Stimulated activated naive B cell treated with anti-CD40 and anti-IgM and Interleukin-4, amounts not matched to agents 10 μg/mL and 1 μg/mL and 100 μg/mL, for 72 hours (primary cell): ENCODE data around the gene CISH.

Source experiments
- ATAC-seq, 2 donors: fragments of 150-1000 bp; cut with Tn5 transposase; replicated peaks; 2 replicates each; pipeline ENCODE4 v1.10.0; 2021; ENCODE audit warnings: moderate library complexity in 1 of 2
- DNase-seq: peaks from one replicate; pipeline ENCODE4 v3.0.0; 2021
- H3K27ac Mint-ChIP-seq: one replicate; pipeline ENCODE4 v1.8.0; 2022; ENCODE audit warnings: mild to moderate bottlenecking, mixed read lengths
- H3K27me3 Mint-ChIP-seq, 2 donors: one replicate each; pipeline ENCODE4 v1.8.0; 2022; ENCODE audit warnings: mixed read lengths in 2 of 2
- H3K36me3 Mint-ChIP-seq, 2 donors: one replicate each; pipeline ENCODE4 v1.8.0; 2022; ENCODE audit warnings: mixed read lengths in 2 of 2, mild to moderate bottlenecking in 1 of 2
- H3K4me1 Mint-ChIP-seq, 2 donors: one replicate each; pipeline ENCODE4 v1.8.0; 2022; ENCODE audit warnings: mixed read lengths in 2 of 2, mild to moderate bottlenecking in 1 of 2
- H3K4me3 Mint-ChIP-seq, 2 donors: one replicate each; pipeline ENCODE4 v1.8.0; 2022; ENCODE audit warnings: mild to moderate bottlenecking in 2 of 2, mixed read lengths in 2 of 2, moderate library complexity in 1 of 2
- H3K9me3 Mint-ChIP-seq, 2 donors: one replicate each; pipeline ENCODE4 v1.8.0; 2022; ENCODE audit warnings: mixed read lengths in 2 of 2, mild to moderate bottlenecking in 1 of 2

CISH gene, protein sequence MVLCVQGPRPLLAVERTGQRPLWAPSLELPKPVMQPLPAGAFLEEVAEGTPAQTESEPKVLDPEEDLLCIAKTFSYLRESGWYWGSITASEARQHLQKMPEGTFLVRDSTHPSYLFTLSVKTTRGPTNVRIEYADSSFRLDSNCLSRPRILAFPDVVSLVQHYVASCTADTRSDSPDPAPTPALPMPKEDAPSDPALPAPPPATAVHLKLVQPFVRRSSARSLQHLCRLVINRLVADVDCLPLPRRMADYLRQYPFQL

DNA sequence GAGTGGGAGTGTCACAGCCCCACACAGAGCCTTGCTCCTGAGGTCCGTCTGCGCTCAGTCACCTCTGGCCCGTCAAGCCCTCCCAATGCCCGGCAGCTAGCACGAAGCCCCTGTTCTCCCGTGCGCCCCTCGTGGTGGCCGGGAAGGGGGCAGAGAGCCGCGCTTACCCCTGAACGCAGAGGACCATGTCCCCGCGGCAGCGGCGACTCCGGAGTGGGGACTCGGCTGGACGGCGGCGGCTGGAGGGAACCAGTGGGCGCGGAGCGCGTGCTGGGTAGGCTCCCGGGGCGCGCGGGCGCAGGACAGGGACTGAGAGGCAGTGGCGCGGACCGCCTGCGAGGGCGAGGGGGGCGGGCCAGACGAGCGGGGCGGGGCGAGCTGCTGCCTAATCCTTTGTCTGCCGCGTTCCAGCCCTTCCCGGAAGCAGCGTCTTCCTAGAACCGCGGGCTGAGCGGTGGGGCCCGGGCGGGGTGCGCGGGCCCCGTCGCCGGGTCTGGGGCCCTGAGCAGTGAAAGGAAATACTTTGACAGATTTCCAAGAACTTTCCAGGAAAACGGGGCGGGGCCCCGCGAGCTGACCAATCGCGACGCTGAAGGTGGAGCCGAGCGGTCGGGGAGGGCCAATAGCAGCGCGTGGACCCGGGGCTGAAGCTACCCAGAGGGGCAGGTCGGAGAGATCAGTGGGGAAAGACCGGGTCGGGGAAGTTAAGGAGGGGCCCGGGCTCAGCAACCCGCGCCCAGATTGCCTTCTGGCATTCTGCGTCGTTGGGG, at the start of gene CISH:
CISH (minus strand) TSS at position 311 of the 770 bp plus-strand sequence; CDS start at position 187, 124 bp downstream.
- peak within 1 kb of the TSS; percentile 91 to 92 for H3K4me3 Mint-ChIP-seq
- peaks cover 45 to 66% of the 10 kb centered on the region in 2 donors for H3K36me3 Mint-ChIP-seq
- ATAC-seq: peak; percentile 76 to 78
- no peaks in the 10 kb centered on the region for H3K9me3 Mint-ChIP-seq
- no peaks in the 10 kb centered on the region for H3K27me3 Mint-ChIP-seq
- peaks cover 55 to 79% of the 10 kb centered on the region in 2 donors for H3K4me1 Mint-ChIP-seq
- peak within 1 kb of the TSS; percentile 93 for H3K27ac Mint-ChIP-seq
- peak; percentile 95 for DNase-seq

DNA sequence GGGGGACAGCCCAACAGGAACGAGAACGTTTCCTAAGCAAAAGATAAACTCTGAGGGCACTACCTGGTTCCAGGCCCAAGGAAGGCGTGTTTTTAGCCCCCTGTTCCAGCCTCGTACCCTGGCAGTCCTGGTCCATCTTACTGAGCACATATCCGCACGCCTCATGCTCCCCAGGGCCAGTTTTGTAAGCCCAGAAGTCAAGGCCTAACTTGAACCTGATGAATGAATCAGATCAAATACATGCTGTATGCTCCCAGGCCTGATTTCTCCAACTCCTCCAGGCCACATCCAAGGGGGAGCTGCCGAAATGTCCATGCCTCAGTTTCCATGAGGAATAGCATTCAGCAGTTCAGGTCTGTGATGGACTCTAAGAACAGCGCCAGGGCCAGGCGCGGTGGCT, 48.8 kb upstream of the CISH start:
- Mint-ChIP-seq H3K9me3 (no peaks in the 10 kb centered on the region), H3K36me3 (no peaks in the 10 kb centered on the region)
- ATAC-seq: no peak

DNA sequence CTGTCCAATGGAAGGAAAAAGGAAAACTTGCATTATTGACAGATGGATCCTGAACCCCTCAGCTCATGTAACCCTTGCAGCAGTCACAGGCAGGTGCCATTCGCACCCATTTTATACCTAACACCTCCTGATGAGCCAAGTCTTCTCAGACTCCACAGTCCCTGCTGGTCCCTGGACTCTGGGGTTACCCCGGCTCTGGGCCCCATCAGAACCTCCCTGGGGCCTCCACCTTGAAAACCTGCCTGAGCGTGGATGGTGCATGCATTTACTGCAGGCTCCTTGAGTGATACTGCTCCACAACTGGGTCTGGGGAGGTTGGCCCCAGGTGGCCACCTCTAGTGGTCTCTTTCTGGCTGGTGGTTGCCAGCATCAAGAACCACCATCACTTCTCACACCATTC, 47.3 kb upstream of the CISH start:
- Mint-ChIP-seq H3K27me3 (no peaks in the 10 kb centered on the region), H3K27ac (no peak overlapping the region), H3K9me3 (no peaks in the 10 kb centered on the region), H3K4me1 (peaks cover 0 to 5% of the 10 kb centered on the region in 2 donors), H3K36me3 (no peaks in the 10 kb centered on the region), H3K4me3 (no peak overlapping the region)
- DNase-seq (no peak), ATAC-seq (no peak)

More for the DNA sequence above, 48.8 kb upstream of the CISH start:
- Mint-ChIP-seq H3K4me1 (peaks cover 4 to 11% of the 10 kb centered on the region in 2 donors), H3K27ac (no peak overlapping the region), H3K27me3 (no peaks in the 10 kb centered on the region), H3K4me3 (no peak overlapping the region)
- DNase-seq: no peak

DNA sequence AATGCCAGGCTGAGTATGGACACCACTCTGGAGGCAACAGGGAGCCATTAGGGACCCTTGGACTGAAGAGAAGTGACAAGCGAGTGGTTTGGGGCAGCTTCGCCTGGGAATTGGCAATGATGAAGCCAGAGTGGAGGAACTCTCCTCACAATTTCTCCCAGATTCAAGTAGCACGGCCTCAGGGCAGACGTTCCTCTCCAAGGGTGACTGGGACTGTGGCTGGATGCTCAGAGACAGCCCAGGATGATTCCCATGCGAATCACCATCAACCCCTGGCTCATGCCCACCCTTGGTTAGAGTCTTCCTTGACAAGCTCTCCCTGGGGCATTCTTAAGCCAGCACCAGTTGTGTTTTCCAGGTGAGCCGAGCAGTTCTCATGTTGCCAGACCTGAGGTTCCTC, 46.8 kb upstream of the CISH start:
- no peak overlapping the region for H3K4me3 Mint-ChIP-seq
- no peaks in the 10 kb centered on the region for H3K9me3 Mint-ChIP-seq
- no peak overlapping the region for H3K27ac Mint-ChIP-seq
- H3K27me3 Mint-ChIP-seq: no peaks in the 10 kb centered on the region
- ATAC-seq (no peak), DNase-seq (no peak)
- no peaks in the 10 kb centered on the region for H3K36me3 Mint-ChIP-seq
- H3K4me1 Mint-ChIP-seq: peaks cover 0 to 5% of the 10 kb centered on the region in 2 donors

DNA sequence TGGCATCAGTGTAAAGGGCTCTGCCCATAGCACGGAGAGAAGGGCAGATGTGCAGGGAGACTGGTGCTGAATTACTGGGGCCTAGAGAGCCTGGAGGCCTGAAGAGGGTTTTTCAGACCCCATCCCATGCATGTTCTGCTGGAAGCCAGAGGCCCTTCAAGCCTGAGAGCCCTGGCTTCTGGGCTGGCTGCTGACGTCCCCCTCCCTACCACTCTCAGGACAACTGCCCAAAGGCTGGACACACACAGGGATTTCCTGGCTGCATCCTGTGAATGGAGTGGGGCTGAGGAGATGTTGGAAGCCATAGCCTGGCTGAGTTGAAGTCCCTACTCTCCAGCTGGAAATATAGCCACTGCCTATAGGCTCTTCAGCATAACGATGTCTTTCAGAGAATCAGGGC, 46.2 kb upstream of the CISH start:
- Mint-ChIP-seq H3K4me1 (peaks cover 0 to 5% of the 10 kb centered on the region in 2 donors), H3K27ac (no peak overlapping the region), H3K4me3 (no peak overlapping the region), H3K9me3 (no peaks in the 10 kb centered on the region), H3K36me3 (no peaks in the 10 kb centered on the region), H3K27me3 (no peaks in the 10 kb centered on the region)
- no peak for DNase-seq
- no peak for ATAC-seq

DNA sequence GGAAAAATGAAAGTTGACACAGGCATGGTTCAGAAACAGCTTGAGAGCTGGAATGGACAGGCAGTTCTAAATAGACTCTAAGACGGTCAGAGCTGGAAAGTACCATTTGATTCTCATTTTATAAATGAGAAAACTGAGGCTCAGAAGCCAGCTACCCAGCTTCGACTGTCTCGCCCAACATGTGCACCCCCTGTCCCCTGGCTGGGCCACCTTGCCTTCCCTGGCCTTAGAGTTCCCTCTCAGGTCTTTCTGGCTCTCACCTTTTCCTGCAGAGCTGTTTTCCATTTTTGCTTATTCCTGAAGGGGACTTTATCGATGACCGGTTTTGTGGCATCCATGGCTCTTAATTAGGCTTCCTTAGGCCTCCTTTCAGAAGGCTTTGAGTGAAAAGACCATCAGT, 45.8 kb upstream of the CISH start:
- no peaks in the 10 kb centered on the region for H3K36me3 Mint-ChIP-seq
- no peak overlapping the region for H3K4me3 Mint-ChIP-seq
- ATAC-seq (no peak), DNase-seq (no peak)
- peaks cover 0 to 5% of the 10 kb centered on the region in 2 donors for H3K4me1 Mint-ChIP-seq
- no peaks in the 10 kb centered on the region for H3K27me3 Mint-ChIP-seq
- H3K9me3 Mint-ChIP-seq: no peaks in the 10 kb centered on the region
- no peak overlapping the region for H3K27ac Mint-ChIP-seq

DNA sequence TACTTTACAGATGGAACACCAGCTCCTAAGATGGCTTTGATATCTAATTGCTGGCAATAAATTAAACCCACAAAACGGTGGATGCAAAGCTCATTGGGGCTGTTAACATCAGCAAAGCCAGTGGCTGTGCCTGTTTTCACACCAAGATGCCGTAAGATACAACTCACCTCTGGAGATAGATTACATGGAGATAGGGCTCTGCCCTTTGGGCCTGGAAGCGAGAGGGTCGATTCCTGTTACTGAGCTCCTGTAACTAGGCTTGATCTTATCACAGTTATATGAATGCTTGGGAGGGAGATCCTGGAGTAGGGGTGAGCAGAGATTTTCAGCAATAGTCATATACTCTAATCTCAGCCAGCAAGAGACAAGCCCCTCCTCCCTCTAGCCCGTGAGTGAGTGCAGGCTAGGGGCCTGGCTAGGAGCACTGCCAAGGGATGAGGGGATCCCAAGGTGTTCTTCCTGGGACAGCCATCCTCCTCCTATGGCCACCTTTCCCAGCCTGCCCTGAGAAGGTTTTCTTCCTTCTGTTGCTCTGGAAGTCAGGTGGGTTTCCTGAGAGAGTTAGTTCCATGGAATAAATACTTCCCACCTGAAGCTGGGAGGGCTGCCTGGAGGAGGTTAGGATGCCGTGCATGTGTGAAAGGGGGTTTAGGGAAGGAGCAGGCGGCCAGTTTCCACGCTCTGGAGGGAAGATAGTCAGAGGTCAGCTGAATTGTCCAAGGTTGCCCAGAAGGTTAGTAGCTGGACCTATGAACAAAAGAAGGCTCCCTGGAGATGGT, 45.0 kb upstream of the CISH start:
- no peak overlapping the region for H3K27ac Mint-ChIP-seq
- no peaks in the 10 kb centered on the region for H3K27me3 Mint-ChIP-seq
- no peak for DNase-seq
- no peak for ATAC-seq
- no peaks in the 10 kb centered on the region for H3K9me3 Mint-ChIP-seq
- no peaks in the 10 kb centered on the region for H3K36me3 Mint-ChIP-seq
- peaks cover 0 to 5% of the 10 kb centered on the region in 2 donors for H3K4me1 Mint-ChIP-seq
- no peak overlapping the region for H3K4me3 Mint-ChIP-seq

DNA sequence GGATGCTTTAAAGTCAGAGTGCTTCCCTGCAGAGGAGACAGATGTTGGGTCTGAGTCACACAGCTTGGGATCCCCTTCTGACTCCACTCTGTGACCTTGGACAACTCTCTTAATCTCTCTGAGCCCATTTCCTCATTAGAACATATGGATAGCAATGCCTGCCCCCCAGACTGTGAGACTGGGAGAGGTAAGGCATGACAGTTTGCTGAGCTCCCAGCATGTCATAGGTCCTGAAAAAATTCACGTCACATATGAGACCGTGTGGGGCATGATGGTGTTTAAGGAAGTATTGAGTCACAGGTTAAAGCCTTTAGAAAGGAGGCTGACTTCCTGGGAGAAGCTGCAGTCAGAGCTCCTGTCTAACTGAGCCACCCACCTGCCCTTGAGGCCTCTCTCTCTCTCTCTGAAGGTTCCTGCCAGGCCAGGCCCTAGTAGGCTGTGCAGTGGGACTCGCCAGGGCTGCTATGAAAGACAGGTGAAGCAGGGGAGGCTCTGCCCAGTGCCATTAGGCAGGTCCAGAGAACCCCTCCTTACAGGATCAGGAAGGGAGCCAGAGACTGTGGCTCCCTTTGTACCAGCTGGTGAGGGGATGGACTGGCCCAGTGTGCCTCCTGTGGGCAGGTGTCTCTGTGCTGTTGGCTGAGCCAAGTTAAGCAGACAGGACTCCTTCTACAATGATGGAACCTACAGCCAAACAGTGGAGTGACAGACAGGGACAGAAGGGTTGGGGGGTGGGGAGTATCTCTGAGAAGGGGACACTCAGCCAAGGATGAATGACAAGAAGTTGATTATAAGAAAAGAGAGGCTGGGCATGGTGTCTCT, 43.6 kb upstream of the CISH start:
- H3K27ac Mint-ChIP-seq: no peak overlapping the region
- ATAC-seq (peak; percentile 17 to 25), DNase-seq (no peak)
- no peaks in the 10 kb centered on the region for H3K27me3 Mint-ChIP-seq
- no peak overlapping the region for H3K4me3 Mint-ChIP-seq
- peaks cover 0 to 5% of the 10 kb centered on the region in 2 donors for H3K4me1 Mint-ChIP-seq
- H3K9me3 Mint-ChIP-seq: no peaks in the 10 kb centered on the region
- H3K36me3 Mint-ChIP-seq: no peaks in the 10 kb centered on the region

DNA sequence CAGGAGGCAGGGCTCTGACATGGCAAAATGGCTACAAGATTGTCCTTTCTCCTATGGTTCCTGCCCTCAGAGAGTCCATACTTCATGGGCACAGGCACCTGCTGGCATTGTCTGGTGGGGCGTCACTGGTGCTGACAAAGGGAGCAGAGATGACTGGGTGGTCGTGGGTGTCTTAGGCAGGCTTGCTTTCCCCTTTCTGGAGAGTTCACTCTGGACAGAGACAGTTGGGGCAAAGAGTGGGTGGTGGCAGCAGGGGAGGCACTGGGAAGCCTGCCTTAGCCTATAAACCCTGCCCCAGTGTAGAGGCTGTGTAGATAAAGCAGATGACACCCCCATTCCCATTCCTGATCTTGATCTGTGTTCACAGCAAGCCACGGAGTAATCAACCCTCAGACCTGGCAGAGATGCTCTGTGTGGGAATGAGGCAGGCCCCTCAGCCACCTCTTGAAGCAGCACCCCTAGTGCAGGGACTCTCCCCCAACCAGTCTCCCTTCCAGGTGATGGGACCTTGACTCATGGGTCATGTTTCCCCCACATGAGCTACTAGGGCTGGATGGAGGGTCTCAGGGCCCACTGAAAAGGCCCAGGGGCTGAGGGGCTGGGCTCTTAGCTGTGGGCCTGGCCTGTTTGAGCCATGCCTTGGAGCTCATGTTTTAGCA, 42.5 kb upstream of the CISH start:
- no peaks in the 10 kb centered on the region for H3K9me3 Mint-ChIP-seq
- H3K36me3 Mint-ChIP-seq: peaks cover 3 to 4% of the 10 kb centered on the region in 2 donors
- peaks cover 0 to 5% of the 10 kb centered on the region in 2 donors for H3K4me1 Mint-ChIP-seq
- H3K27ac Mint-ChIP-seq: no peak overlapping the region
- DNase-seq (no peak), ATAC-seq (no peak)
- no peaks in the 10 kb centered on the region for H3K27me3 Mint-ChIP-seq
- no peak overlapping the region for H3K4me3 Mint-ChIP-seq

DNA sequence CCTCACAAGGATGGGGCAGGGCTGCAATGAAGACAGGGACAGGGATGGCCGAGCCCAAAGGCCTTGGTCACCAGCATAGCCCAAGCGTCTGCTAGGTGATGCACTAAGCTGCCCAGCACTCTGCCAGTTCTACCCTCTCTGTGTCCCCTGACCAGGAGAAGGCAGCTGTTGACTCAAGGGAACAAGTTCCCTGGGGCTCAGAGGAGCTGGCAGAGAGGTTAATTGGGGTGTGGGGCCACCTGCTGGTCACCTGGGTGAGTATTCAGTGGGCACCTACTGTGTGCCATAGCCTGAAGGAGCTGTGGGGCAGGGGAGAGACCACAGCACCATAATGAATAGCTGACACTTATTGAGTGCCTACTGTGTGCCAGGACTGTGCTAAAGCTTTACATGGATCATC, 41.1 kb upstream of the CISH start:
- Mint-ChIP-seq H3K27me3 (no peaks in the 10 kb centered on the region), H3K36me3 (peaks cover 3 to 4% of the 10 kb centered on the region in 2 donors), H3K4me3 (no peak overlapping the region), H3K27ac (peak overlapping the region; percentile 26), H3K9me3 (no peaks in the 10 kb centered on the region), H3K4me1 (peaks cover 0 to 5% of the 10 kb centered on the region in 2 donors)
- peak; percentile 35 for DNase-seq
- peak; percentile 72 to 76 for ATAC-seq

DNA sequence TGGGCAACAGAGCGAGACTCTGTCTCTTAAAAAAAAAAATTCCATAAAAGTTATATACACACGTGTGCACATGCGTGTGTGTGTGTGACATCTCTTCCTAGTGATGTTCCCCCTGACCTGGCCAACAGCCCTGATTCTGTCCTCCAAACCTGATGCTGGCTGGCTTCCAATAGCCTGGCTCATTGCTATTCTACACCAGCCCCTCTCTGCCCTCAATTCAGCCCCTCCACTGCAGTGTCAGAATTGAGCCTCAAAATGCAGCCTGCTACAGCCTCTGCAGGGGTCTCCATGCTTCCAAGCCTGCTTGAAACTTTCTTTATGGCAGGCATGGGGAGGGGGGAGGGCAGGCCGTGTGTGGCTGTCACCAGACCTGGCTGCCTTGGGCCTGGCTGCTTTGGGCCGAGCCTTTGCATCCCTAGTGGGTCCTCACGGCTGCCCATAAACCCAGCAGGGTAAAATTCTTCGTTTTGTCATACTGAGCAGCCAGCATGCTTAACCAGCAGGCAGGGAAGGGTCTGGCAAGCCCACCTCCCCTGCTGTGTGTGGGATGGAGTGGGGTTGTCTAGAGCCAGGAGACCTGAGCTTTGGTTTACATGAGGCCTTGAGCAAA, 40.5 kb upstream of the CISH start:
- Mint-ChIP-seq H3K27me3 (no peaks in the 10 kb centered on the region), H3K9me3 (no peaks in the 10 kb centered on the region), H3K36me3 (peaks cover 6 to 9% of the 10 kb centered on the region in 2 donors), H3K4me3 (no peak overlapping the region), H3K4me1 (peaks cover 0 to 5% of the 10 kb centered on the region in 2 donors), H3K27ac (no peak overlapping the region)
- no peak for ATAC-seq
- DNase-seq: no peak

DNA sequence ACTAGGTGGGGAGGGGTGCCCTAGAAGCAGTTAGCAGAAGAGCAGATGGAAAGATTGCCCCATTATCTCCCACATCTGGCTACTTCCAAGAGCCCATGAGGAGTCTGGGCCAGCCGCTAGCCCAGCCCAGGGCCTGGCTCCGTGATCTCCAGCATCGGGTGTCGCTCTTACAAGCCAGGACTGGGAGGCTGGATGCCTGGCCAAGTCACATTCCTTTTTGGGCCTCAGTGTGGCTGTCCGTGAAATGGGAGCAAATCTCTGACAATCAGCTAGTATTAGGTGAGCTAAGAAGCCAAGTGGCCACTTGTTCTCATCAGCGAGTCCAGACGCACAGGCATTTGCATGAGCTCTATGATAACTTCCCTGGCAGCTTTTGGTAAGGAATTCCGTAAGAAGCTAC, 39.9 kb upstream of the CISH start:
- Mint-ChIP-seq H3K9me3 (no peaks in the 10 kb centered on the region), H3K4me3 (no peak overlapping the region), H3K27me3 (no peaks in the 10 kb centered on the region), H3K36me3 (peaks cover 11 to 14% of the 10 kb centered on the region in 2 donors), H3K27ac (no peak overlapping the region), H3K4me1 (no peaks in the 10 kb centered on the region)
- no peak for ATAC-seq
- no peak for DNase-seq

DNA sequence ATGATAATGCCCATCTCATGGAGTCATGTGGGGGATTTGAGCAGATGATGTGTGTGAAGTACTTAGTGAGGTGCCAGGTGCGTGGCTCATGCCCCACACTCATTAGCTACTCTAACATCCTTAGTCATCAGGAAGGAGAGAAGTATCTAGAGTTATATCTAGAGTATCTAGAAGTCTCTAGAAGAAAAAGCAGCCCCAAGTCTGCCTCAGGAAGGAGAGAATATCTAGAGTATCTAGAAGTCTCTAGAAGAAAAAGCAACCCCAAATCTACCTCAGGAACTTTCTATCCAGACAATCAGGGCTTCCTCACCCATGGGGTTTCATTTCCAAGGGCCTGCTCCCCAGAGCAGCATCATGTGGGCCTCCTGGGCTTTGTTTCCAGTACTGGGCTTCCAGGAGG, 38.4 kb upstream of the CISH start:
- no peaks in the 10 kb centered on the region for H3K9me3 Mint-ChIP-seq
- ATAC-seq (no peak), DNase-seq (no peak)
- H3K4me3 Mint-ChIP-seq: no peak overlapping the region
- peaks cover 23% of the 10 kb centered on the region in 2 donors for H3K36me3 Mint-ChIP-seq
- no peaks in the 10 kb centered on the region for H3K4me1 Mint-ChIP-seq
- no peak overlapping the region for H3K27ac Mint-ChIP-seq
- no peaks in the 10 kb centered on the region for H3K27me3 Mint-ChIP-seq
